MCF 10A (cell line): ENCODE measurements around the gene ROBO2. TPM values are rescaled to one million over a fixed set of nuclear protein-coding genes. Genes with fewer than 3 reads are reported as not detected.
A peak's percentile ranks its signal among the peaks of the same experiment; 100 is the strongest.

Experiments
- BruUV-seq: library from RNA; stranded (reverse); fragments of 400-500 nt; replicated peaks from 2 replicates; lab custom pipeline; 2021; lab: Mats Ljungman, UMichigan
- CTCF ChIA-PET: fragments of 300-600 bp; sonication (Branson Sonifier 250); formaldehyde crosslinking; extraction: SDS; loops from one replicate; lab custom pipeline; 2021; ENCODE audit warnings: antibody characterized with exemption, inconsistent platforms; lab: Yijun Ruan, JAX
- POLR2A ChIA-PET: fragments of 300-600, 350-650 bp; sonication (Branson Sonifier 250); formaldehyde crosslinking; extraction: SDS; loops from one replicate; lab custom pipeline; 2020; ENCODE audit warnings: antibody characterized with exemption, inconsistent platforms; lab: Yijun Ruan, JAX
- DNase-seq: peaks from one replicate; pipeline ENCODE4 v3.0.0-alpha.2; 2018; ENCODE audit not compliant: unreplicated experiment
- H3K27ac Mint-ChIP-seq: one replicate; pipeline ENCODE4 v1.8.0; 2022; ENCODE audit warnings: mild to moderate bottlenecking, low read depth, mixed read lengths; ENCODE audit not compliant: unreplicated experiment
- H3K27me3 Mint-ChIP-seq: one replicate; pipeline ENCODE4 v1.8.0; 2022; ENCODE audit warnings: mixed read lengths; ENCODE audit not compliant: insufficient read depth, unreplicated experiment
- H3K36me3 Mint-ChIP-seq: one replicate; pipeline ENCODE4 v1.8.0; 2022; ENCODE audit warnings: mild to moderate bottlenecking, moderate library complexity, mixed read lengths; ENCODE audit not compliant: insufficient read depth, unreplicated experiment
- H3K4me1 Mint-ChIP-seq: one replicate; pipeline ENCODE4 v1.8.0; 2022; ENCODE audit warnings: mixed read lengths; ENCODE audit not compliant: insufficient read depth, unreplicated experiment
- H3K4me3 Mint-ChIP-seq: one replicate; pipeline ENCODE4 v1.8.0; 2022; ENCODE audit warnings: mild to moderate bottlenecking, moderate library complexity, mixed read lengths; ENCODE audit not compliant: unreplicated experiment
- H3K9me3 Mint-ChIP-seq: one replicate; pipeline ENCODE4 v1.8.0; 2022; ENCODE audit warnings: mixed read lengths; ENCODE audit not compliant: unreplicated experiment
- CTCF ChIP-seq: fragments of 200-600 bp; IDR thresholded peaks from one replicate; pipeline ENCODE4 v1.8.0; 2022; ENCODE audit warnings: antibody characterized with exemption, mild to moderate bottlenecking; ENCODE audit not compliant: unreplicated experiment
- intact Hi-C: fragments of 100-400 bp; cut with micrococcal nuclease; formaldehyde crosslinking; loops from 2 replicates; pipeline ENCODE4 v1.14.1; 2022
- total RNA-seq: library from RNA; stranded (reverse); gene quantifications from 2 replicates; pipeline ENCODE4 v1.2.3, GENCODE V29; 2022

The ROBO2 gene
- total RNA-seq, 1 experiment from 2014 or later: not detected

GRCh38 chr3:77370413-77370812 is 330.5 kb downstream of the ROBO2 start:
- Mint-ChIP-seq H3K4me3 (no peak overlapping the region), H3K9me3 (peaks cover 14% of the 10 kb centered on the region), H3K27me3 (no peaks in the 10 kb centered on the region), H3K4me1 (peaks cover 14% of the 10 kb centered on the region), H3K27ac (no peak overlapping the region), H3K36me3 (no peaks in the 10 kb centered on the region)
- intact Hi-C loops: no loop called here
- ChIA-PET CTCF (interaction anchor here (0.6 to 0.8 kb wide), 3 partner anchors 50 to 1902 kb away, joined by 3 read pairs; no protein-coding TSS in a partner anchor), POLR2A (interaction anchor here (0.6 kb wide), 2 partner anchors 50 to 427 kb away, joined by 3 read pairs; no protein-coding TSS in a partner anchor)
- no TSS peak for BruUV-seq
- no peak for TF ChIP-seq CTCF
- peak; percentile 64 for DNase-seq

- Mint-ChIP-seq H3K36me3 (no peaks in the 10 kb centered on the region), H3K27ac (no peak overlapping the region), H3K4me1 (peaks cover 14% of the 10 kb centered on the region), H3K4me3 (no peak overlapping the region), H3K9me3 (peaks cover 14% of the 10 kb centered on the region), H3K27me3 (no peaks in the 10 kb centered on the region)
- intact Hi-C loops: no loop called here
- ChIA-PET CTCF (interaction anchor here (0.6 kb wide), 1 partner anchor 56 kb away, joined by 3 read pairs; no protein-coding TSS in a partner anchor), POLR2A (no interaction called here)
- TF ChIP-seq CTCF: no peak
- DNase-seq: no peak
- BruUV-seq: no TSS peak
These were observed 332.1 kb downstream of the ROBO2 start for GRCh38 chr3:77372018-77372417.

- Mint-ChIP-seq H3K27me3 (no peaks in the 10 kb centered on the region), H3K27ac (no peak overlapping the region), H3K4me3 (no peak overlapping the region), H3K4me1 (peaks cover 14% of the 10 kb centered on the region), H3K36me3 (no peaks in the 10 kb centered on the region), H3K9me3 (peaks cover 14% of the 10 kb centered on the region)
- ChIA-PET POLR2A (interaction anchor here (0.7 kb wide), 1 partner anchor 396 kb away, joined by 4 read pairs; no protein-coding TSS in a partner anchor), CTCF (no interaction called here)
- BruUV-seq: no TSS peak
- no peak for TF ChIP-seq CTCF
- no peak for DNase-seq
- intact Hi-C loops: no loop called here
These were observed 332.9 kb downstream of the ROBO2 start for GRCh38 chr3:77372634-77373346.

- Mint-ChIP-seq H3K27ac (no peak overlapping the region), H3K4me3 (no peak overlapping the region), H3K4me1 (peaks cover 14% of the 10 kb centered on the region), H3K27me3 (no peaks in the 10 kb centered on the region), H3K36me3 (no peaks in the 10 kb centered on the region), H3K9me3 (peaks cover 14% of the 10 kb centered on the region)
- intact Hi-C loops: no loop called here
- CTCF ChIA-PET: no interaction called here
- POLR2A ChIA-PET: interaction anchor here (0.7 kb wide), 1 partner anchor 396 kb away, joined by 4 read pairs; no protein-coding TSS in a partner anchor
- no peak for DNase-seq
- TF ChIP-seq CTCF: no peak
- no TSS peak for BruUV-seq
These were observed 333.7 kb downstream of the ROBO2 start for GRCh38 chr3:77373619-77374018.
